SJSA1 (cell line): ENCODE data around the gene FGD6. TPM values are rescaled to one million over a fixed set of nuclear protein-coding genes. Genes with fewer than 3 reads are reported as not detected.
"Not testable (repeated sequence)": the region's sequence is repeated elsewhere in the genome, so short reads cannot be mapped to it uniquely, and the experiment has no call there.

Experiments
- DNase-seq, 2 experiments: peaks; one replicate each; pipeline ENCODE4 v3.0.0-alpha.2; 2015 to 2020; ENCODE audit warnings: low spot score in 2 of 2, low read depth in 1 of 2
- H3K27ac ChIP-seq: fragments of 250-450 bp; sonication (Bioruptor Pico); 2 replicates; pipeline ENCODE4 v1.5.1; 2020; ENCODE audit warnings: mild to moderate bottlenecking, moderate library complexity
- H3K27me3 ChIP-seq: fragments of 250-450 bp; sonication (Bioruptor Pico); replicated peaks from 2 replicates; pipeline ENCODE4 v1.5.1; 2020; ENCODE audit warnings: mild to moderate bottlenecking, moderate library complexity
- H3K36me3 ChIP-seq: fragments of 250-450 bp; sonication (Bioruptor Pico); 2 replicates; pipeline ENCODE4 v1.5.1; 2020; ENCODE audit warnings: mild to moderate bottlenecking
- H3K4me1 ChIP-seq: fragments of 250-450 bp; sonication (Bioruptor Pico); replicated peaks from 2 replicates; pipeline ENCODE4 v1.6.1; 2021; ENCODE audit warnings: mild to moderate bottlenecking
- H3K4me3 ChIP-seq: fragments of 250-450 bp; sonication (Bioruptor Pico); 2 replicates; pipeline ENCODE4 v1.5.1; 2020; ENCODE audit warnings: mild to moderate bottlenecking
- H3K9me3 ChIP-seq: fragments of 250-450 bp; sonication (Bioruptor Pico); replicated peaks from 2 replicates; pipeline ENCODE4 v1.5.1; 2020; ENCODE audit warnings: mild to moderate bottlenecking
- total RNA-seq: library from RNA; depleted of rRNA; stranded (reverse); fragments of >200 nt; shearing (Covaris generic); gene quantifications from 2 replicates; pipeline ENCODE4 v1.2.3, GENCODE V29; 2014

FGD6 gene
- total RNA-seq, 1 experiment from 2014 or later, result 8.2 TPM

- Histone ChIP-seq H3K27ac (no peak overlapping the region), H3K4me1 (peaks cover 26% of the 10 kb centered on the region), H3K9me3 (no peaks in the 10 kb centered on the region), H3K36me3 (peaks cover 18% of the 10 kb centered on the region), H3K27me3 (no peaks in the 10 kb centered on the region), H3K4me3 (no peak overlapping the region)
- no peak for DNase-seq
Measured at GRCh38 chr12:95243497-95244183, 26.4 kb upstream of the FGD6 start.

- peaks cover 13% of the 10 kb centered on the region for H3K4me1 ChIP-seq
- H3K36me3 ChIP-seq, result peaks cover 18% of the 10 kb centered on the region
- H3K4me3 ChIP-seq, result no peak overlapping the region
- DNase-seq, result no peak
- no peaks in the 10 kb centered on the region for H3K27me3 ChIP-seq
- no peaks in the 10 kb centered on the region for H3K9me3 ChIP-seq
- no peak overlapping the region for H3K27ac ChIP-seq
Measured at GRCh38 chr12:95241761-95242506, 24.7 kb upstream of the FGD6 start.

- H3K27me3 ChIP-seq, H3K4me3 ChIP-seq, DNase-seq, H3K4me1 ChIP-seq, H3K27ac ChIP-seq, H3K9me3 ChIP-seq: not testable (repeated sequence)
- peaks cover 18% of the 10 kb centered on the region for H3K36me3 ChIP-seq
Measured at GRCh38 chr12:95241138-95241537, 23.9 kb upstream of the FGD6 start.

GRCh38 chr12:95240556-95240955, 23.3 kb upstream of the FGD6 start:
- H3K4me1 ChIP-seq, result no peaks in the 10 kb centered on the region
- no peaks in the 10 kb centered on the region for H3K27me3 ChIP-seq
- H3K9me3 ChIP-seq, result no peaks in the 10 kb centered on the region
- no peak overlapping the region for H3K4me3 ChIP-seq
- peaks cover 18% of the 10 kb centered on the region for H3K36me3 ChIP-seq
- no peak overlapping the region for H3K27ac ChIP-seq
- no peak for DNase-seq

GRCh38 chr12:95239835-95240234, 22.6 kb upstream of the FGD6 start:
- not testable (repeated sequence) for DNase-seq, H3K9me3 ChIP-seq, H3K27me3 ChIP-seq, H3K4me3 ChIP-seq, H3K4me1 ChIP-seq, H3K27ac ChIP-seq
- peaks cover 13% of the 10 kb centered on the region; the same call in 1 of the 2 replicates for H3K36me3 ChIP-seq

GRCh38 chr12:95239216-95239615, 21.9 kb upstream of the FGD6 start:
- H3K36me3 ChIP-seq, result peaks cover 13% of the 10 kb centered on the region; the same call in 1 of the 2 replicates
- no peaks in the 10 kb centered on the region for H3K27me3 ChIP-seq
- no peaks in the 10 kb centered on the region for H3K9me3 ChIP-seq
- H3K4me1 ChIP-seq, result no peaks in the 10 kb centered on the region
- no peak overlapping the region for H3K4me3 ChIP-seq
- H3K27ac ChIP-seq, result no peak overlapping the region
- no peak for DNase-seq

GRCh38 chr12:95238150-95238549, 20.9 kb upstream of the FGD6 start:
- no peak overlapping the region for H3K4me3 ChIP-seq
- H3K9me3 ChIP-seq, result no peaks in the 10 kb centered on the region
- DNase-seq, result no peak
- H3K27ac ChIP-seq, result no peak overlapping the region
- H3K27me3 ChIP-seq, result no peaks in the 10 kb centered on the region
- H3K36me3 ChIP-seq, result peaks cover 10% of the 10 kb centered on the region
- no peaks in the 10 kb centered on the region for H3K4me1 ChIP-seq

- Histone ChIP-seq H3K9me3 (no peaks in the 10 kb centered on the region), H3K27ac (no peak overlapping the region), H3K36me3 (peaks cover 8% of the 10 kb centered on the region), H3K27me3 (no peaks in the 10 kb centered on the region), H3K4me3 (no peak overlapping the region), H3K4me1 (no peaks in the 10 kb centered on the region)
- DNase-seq, result no peak
Measured at GRCh38 chr12:95237315-95237714, 20.0 kb upstream of the FGD6 start.

GRCh38 chr12:95235621-95236020, 18.4 kb upstream of the FGD6 start:
- H3K36me3 ChIP-seq, H3K4me3 ChIP-seq, DNase-seq, H3K9me3 ChIP-seq, H3K27ac ChIP-seq, H3K4me1 ChIP-seq, H3K27me3 ChIP-seq: not testable (repeated sequence)

- not testable (repeated sequence) for H3K36me3 ChIP-seq, H3K4me1 ChIP-seq, H3K27me3 ChIP-seq, DNase-seq, H3K4me3 ChIP-seq, H3K27ac ChIP-seq, H3K9me3 ChIP-seq
Measured at GRCh38 chr12:95234187-95234586, 16.9 kb upstream of the FGD6 start.

- no peaks in the 10 kb centered on the region; the same call in 1 of the 2 replicates for H3K36me3 ChIP-seq
- no peaks in the 10 kb centered on the region for H3K9me3 ChIP-seq
- DNase-seq, result no peak
- no peaks in the 10 kb centered on the region for H3K27me3 ChIP-seq
- H3K27ac ChIP-seq, result no peak overlapping the region
- H3K4me3 ChIP-seq, result no peak overlapping the region
- peaks cover 3% of the 10 kb centered on the region for H3K4me1 ChIP-seq
Measured at GRCh38 chr12:95231190-95231589, 13.9 kb upstream of the FGD6 start.

GRCh38 chr12:95230313-95230712, 13.0 kb upstream of the FGD6 start:
- Histone ChIP-seq H3K36me3 (peaks cover under 1% of the 10 kb centered on the region; the same call in 1 of the 2 replicates), H3K27ac (no peak overlapping the region), H3K4me3 (no peak overlapping the region), H3K9me3 (no peaks in the 10 kb centered on the region), H3K27me3 (no peaks in the 10 kb centered on the region), H3K4me1 (peaks cover 3% of the 10 kb centered on the region)
- no peak for DNase-seq

GRCh38 chr12:95229636-95230035, 12.4 kb upstream of the FGD6 start:
- no peak overlapping the region for H3K4me3 ChIP-seq
- H3K9me3 ChIP-seq, result no peaks in the 10 kb centered on the region
- no peak for DNase-seq
- H3K27me3 ChIP-seq, result no peaks in the 10 kb centered on the region
- H3K27ac ChIP-seq, result no peak overlapping the region
- peaks cover 8% of the 10 kb centered on the region for H3K36me3 ChIP-seq
- peaks cover 3% of the 10 kb centered on the region for H3K4me1 ChIP-seq

GRCh38 chr12:95228617-95229016, 11.3 kb upstream of the FGD6 start:
- H3K4me3 ChIP-seq, result no peak overlapping the region
- H3K36me3 ChIP-seq, result peaks cover 16% of the 10 kb centered on the region
- H3K4me1 ChIP-seq, result peaks cover 3% of the 10 kb centered on the region
- no peaks in the 10 kb centered on the region for H3K27me3 ChIP-seq
- no peak overlapping the region for H3K27ac ChIP-seq
- DNase-seq, result no peak
- H3K9me3 ChIP-seq, result no peaks in the 10 kb centered on the region
